ENCODE results near the gene KIF19. TPM values are rescaled to one million over a fixed set of nuclear protein-coding genes. Genes with fewer than 3 reads are reported as not detected.

KIF19 gene
- total and polyA plus RNA-seq, 10 of the 15 experiments (the other 5 are each of a cell fraction or from before 2014, with no cell fraction given) = 0.06 to 0.07 TPM; not detected in 8

GRCh38 chr17:74280093-74280513, 45.9 kb upstream of the KIF19 start (continued):
- TF ChIP-seq IKZF1 (conservative IDR thresholded peaks at IDR 0.05) (peak; percentile 73), TAF1 (IDR thresholded peaks at IDR 0.05; ENCODE audit: borderline replicate concordance, low read depth, low read length) (0 out of 2 replicates have a peak, but pooled peaks have one; percentile 32), BCL3 (IDR thresholded peaks at IDR 0.05; ENCODE audit: borderline replicate concordance, insufficient read depth, low read depth, low read length, poor library complexity, severe bottlenecking) (no peak)

GRCh38 chr17:74281799-74282198, 44.2 kb upstream of the KIF19 start:
- no peak overlapping the region for H2AFZ ChIP-seq (ENCODE audit: control insufficient read depth, low read depth, low read length)
- 81% methylated on average over 17 of the region's 20 CpGs for WGBS (ENCODE audit: insufficient coverage, insufficient replicate concordance, low lambda C conversion rate, missing lambda C conversion rate)
- peak overlapping the region; percentile 68 for H3K27ac ChIP-seq (ENCODE audit: control insufficient read depth, insufficient read depth)
- intact Hi-C loops (cut with micrococcal nuclease; ENCODE audit: unreplicated experiment) = loop anchor here (5.0 kb wide), 1 partner anchor 69 kb away; the partner anchor contains the start of gene TTYH2
- ChIA-PET CTCF (interaction anchor here (0.6 to 3.5 kb wide), 9 partner anchors 12 to 715 kb away, joined by 3 to 18 read pairs (median 4); partner anchors contain the start of gene TTYH2), POLR2A (no interaction called here), RAD21 (ENCODE audit: unreplicated experiment) (interaction anchor here (0.8 to 8.8 kb wide), 3 partner anchors 10 to 69 kb away, joined by 3 to 102 read pairs (median 10); partner anchors contain the start of gene TTYH2), SMC1A (ENCODE audit: uncharacterized antibody, unreplicated experiment) (interaction anchor here (0.9 to 10.6 kb wide), 2 partner anchors 15 to 76 kb away, joined by 3 to 101 read pairs; no protein-coding TSS in a partner anchor)
- BruUV-seq (replicated peaks) = no TSS peak
- in situ Hi-C loops (cut with MboI) = loop anchor here (25.0 kb wide), 1 partner anchor 1869 kb away; no protein-coding TSS in a partner anchor
- no peaks in the 10 kb centered on the region; the same call in 2 of the 3 replicates for H3K9me3 ChIP-seq (replicated peaks; ENCODE audit: control insufficient read depth, insufficient read depth, low read length)
- no peaks in the 10 kb centered on the region for H3K36me3 ChIP-seq (ENCODE audit: control insufficient read depth in 2 of 2, insufficient read depth in 2 of 2, low read length in 1 of 2)
- no peak for FAIRE-seq
- no peak for ATAC-seq
- DNase-seq (ENCODE audit: low read depth, low spot score) = no peak
- peaks cover 21% of the 10 kb centered on the region for H3K4me1 ChIP-seq (ENCODE audit: control insufficient read depth, insufficient read depth, low read length)
- no peaks in the 10 kb centered on the region for H3K27me3 ChIP-seq (replicated peaks in 1 of 2; ENCODE audit: control insufficient read depth in 2 of 2, insufficient read depth in 2 of 2, low read length in 1 of 2)
- no peak overlapping the region for H3K9ac ChIP-seq (ENCODE audit: control insufficient read depth, insufficient read depth, low read length)
- no peak overlapping the region for H3K4me3 ChIP-seq
- no peaks in the 10 kb centered on the region for H4K20me1 ChIP-seq (ENCODE audit: control insufficient read depth, insufficient read depth)
- H3K4me2 ChIP-seq (ENCODE audit: control insufficient read depth, insufficient read depth) = no peak overlapping the region
- H3K79me2 ChIP-seq (ENCODE audit: control insufficient read depth, insufficient read depth, low read length) = no peaks in the 10 kb centered on the region
- TF ChIP-seq PRDM15 (CRISPR knock-in tag; IDR thresholded peaks at IDR 0.05) (no peak), CBX5 (IDR thresholded peaks at IDR 0.05; ENCODE audit: low read depth) (no peak), POLR2A (IDR thresholded peaks at IDR 0.05; ENCODE audit: low read depth, low read length) (no peak), SP1 (IDR thresholded peaks at IDR 0.05; ENCODE audit: low read depth, low read length) (no peak), RELA (IDR thresholded peaks at IDR 0.05; ENCODE audit: borderline replicate concordance, partially characterized antibody) (no peak), MEF2A (IDR thresholded peaks at IDR 0.05; ENCODE audit: insufficient read depth, low read depth, low read length) (no peak), TCF3 (IDR thresholded peaks at IDR 0.05; ENCODE audit: borderline replicate concordance, insufficient read depth, low read depth, low read length) (no peak), NFIC (IDR thresholded peaks at IDR 0.05; ENCODE audit: low read depth, low read length) (no peak), RAD21 (IDR thresholded peaks at IDR 0.05; ENCODE audit: insufficient read depth, low read depth, low read length) (no peak), RAD51 (IDR thresholded peaks at IDR 0.05) (no peak), SPI1 (IDR thresholded peaks at IDR 0.05; ENCODE audit: borderline replicate concordance, insufficient read depth, low read depth, low read length) (no peak), SIX5 (IDR thresholded peaks at IDR 0.05; ENCODE audit: low read depth, low read length, severe bottlenecking) (no peak), SMAD1 (IDR thresholded peaks at IDR 0.05; ENCODE audit: low read depth, partially characterized antibody) (no peak), CBX3 (IDR thresholded peaks at IDR 0.05; ENCODE audit: borderline replicate concordance, low read depth) (no peak)
